PFSK-1 (cell line): ENCODE results near the gene FA2H. TPM values are rescaled to one million over a fixed set of nuclear protein-coding genes. Genes with fewer than 3 reads are reported as not detected.

Experiments
- FOXP2 ChIP-seq: optimal IDR thresholded peaks from 2 replicates; pipeline ENCODE3; 2011; ENCODE audit warnings: borderline replicate concordance, control low read depth, inconsistent platforms; ENCODE audit not compliant: insufficient read depth; ENCODE audit errors: extremely low read length, extremely low read depth
- POLR2AphosphoS5 ChIP-seq: IDR thresholded peaks from 2 replicates; pipeline ENCODE4 v1.6.1; 2012; ENCODE audit warnings: low read depth, mild to moderate bottlenecking, control low read depth, low read length, moderate library complexity
- REST ChIP-seq, 2 experiments: IDR thresholded peaks; 2 replicates each; pipeline versions ENCODE4 v1.6.1 to v1.8.0; 2011 to 2012; ENCODE audit warnings: low read depth in 2 of 2, low read length in 2 of 2, control low read depth in 1 of 2, inconsistent platforms in 1 of 2, mild to moderate bottlenecking in 1 of 2, moderate library complexity in 1 of 2; ENCODE audit not compliant: insufficient read depth in 1 of 2
- SIN3A ChIP-seq: IDR thresholded peaks from 2 replicates; pipeline ENCODE4 v1.6.1; 2012; ENCODE audit warnings: mild to moderate bottlenecking, low read length, moderate library complexity, borderline replicate concordance; ENCODE audit not compliant: insufficient read depth
- TAF1 ChIP-seq: IDR thresholded peaks from 2 replicates; pipeline ENCODE4 v1.6.1; 2012; ENCODE audit warnings: low read length, control low read depth, borderline replicate concordance; ENCODE audit not compliant: insufficient read depth
- polyA plus RNA-seq: library from polyadenylated mRNA; unstranded; fragments of >200 nt; gene quantifications from one replicate; pipeline ENCODE4 v1.2.1, GENCODE V29; 2012; ENCODE audit warnings: low read depth, missing spikeins; ENCODE audit not compliant: insufficient read length

The FA2H gene
- polyA plus RNA-seq = not detected

- TF ChIP-seq REST (IDR thresholded peaks at IDR 0.05; ENCODE audit: insufficient read depth in 1 of 2, low read depth in 2 of 2, low read length in 2 of 2) = no peak
- no peak for TF ChIP-seq SIN3A
- no peak for TF ChIP-seq TAF1
- TF ChIP-seq POLR2AphosphoS5 = no peak
- TF ChIP-seq FOXP2 = no peak
Observed at GRCh38 chr16:74774223-74775139, at the start of gene FA2H. FA2H (minus strand) TSS chr16:74774820; CDS start chr16:74774755, 65 bp downstream.

- TF ChIP-seq POLR2AphosphoS5 = no peak
- no peak for TF ChIP-seq REST (IDR thresholded peaks at IDR 0.05; ENCODE audit: insufficient read depth in 1 of 2, low read depth in 2 of 2, low read length in 2 of 2)
- no peak for TF ChIP-seq FOXP2
- no peak for TF ChIP-seq TAF1
- TF ChIP-seq SIN3A = no peak
Observed at GRCh38 chr16:74817851-74818250, 43.2 kb upstream of the FA2H start.

GRCh38 chr16:74813109-74813641 is 38.6 kb upstream of the FA2H start:
- TF ChIP-seq FOXP2 (no peak), TAF1 (no peak), REST (IDR thresholded peaks at IDR 0.05; ENCODE audit: insufficient read depth in 1 of 2, low read depth in 2 of 2, low read length in 2 of 2) (no peak), POLR2AphosphoS5 (no peak), SIN3A (no peak)

GRCh38 chr16:74811911-74812310 is 37.3 kb upstream of the FA2H start:
- TF ChIP-seq FOXP2 = no peak
- no peak for TF ChIP-seq POLR2AphosphoS5
- TF ChIP-seq TAF1 = no peak
- no peak for TF ChIP-seq SIN3A
- TF ChIP-seq REST (IDR thresholded peaks at IDR 0.05; ENCODE audit: insufficient read depth in 1 of 2, low read depth in 2 of 2, low read length in 2 of 2) = no peak

- TF ChIP-seq REST (IDR thresholded peaks at IDR 0.05; ENCODE audit: insufficient read depth in 1 of 2, low read depth in 2 of 2, low read length in 2 of 2) (no peak), FOXP2 (no peak), TAF1 (no peak), POLR2AphosphoS5 (no peak)
Observed at GRCh38 chr16:74807052-74807646, 32.5 kb upstream of the FA2H start.
